HK-2 (cell line): Measurements from ENCODE around the gene TMEM60.
"Not testable (repeated sequence)": the region's sequence is repeated elsewhere in the genome, so short reads cannot be mapped to it uniquely, and the experiment has no call there.

Source experiments
- DNase-seq: peaks from one replicate; pipeline ENCODE4 v3.0.0-alpha.2; 2018; ENCODE audit not compliant: unreplicated experiment

Gene TMEM60, protein sequence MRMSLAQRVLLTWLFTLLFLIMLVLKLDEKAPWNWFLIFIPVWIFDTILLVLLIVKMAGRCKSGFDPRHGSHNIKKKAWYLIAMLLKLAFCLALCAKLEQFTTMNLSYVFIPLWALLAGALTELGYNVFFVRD

DNA sequence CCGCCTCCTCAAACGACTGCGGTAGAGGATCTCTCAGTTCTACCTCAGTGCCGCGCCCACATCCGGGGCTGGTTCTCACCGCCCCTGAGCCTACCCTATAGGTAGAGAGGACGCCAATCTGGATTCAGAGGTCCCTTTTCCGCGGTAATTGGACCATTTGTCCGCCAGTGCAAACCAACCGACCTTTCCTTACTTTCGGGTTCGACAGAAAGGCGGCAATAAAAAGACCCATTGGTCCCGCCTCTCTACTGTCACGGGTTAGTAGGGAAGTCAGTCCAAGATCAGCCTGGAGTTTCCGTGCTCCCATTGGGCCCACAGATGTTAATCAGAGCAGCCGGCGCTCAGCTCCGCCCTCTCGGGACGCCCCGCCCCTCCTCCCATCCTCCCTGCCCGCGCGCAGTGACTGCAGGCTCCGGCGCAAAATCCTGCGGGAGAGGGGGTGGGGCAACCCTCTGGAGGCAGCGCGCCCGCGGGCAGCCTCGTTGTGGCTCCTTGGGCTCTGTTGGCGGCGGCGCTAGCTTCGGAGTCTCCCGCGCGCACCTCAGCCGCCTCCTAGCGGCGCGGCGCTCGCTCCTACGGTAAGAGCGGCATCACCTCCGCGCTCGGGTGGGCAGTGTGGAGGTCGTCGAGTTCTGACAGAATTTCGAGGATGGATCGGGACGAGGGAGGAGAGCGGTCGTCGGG lies at the start of gene TMEM60, which contains the start of gene PHTF2:
TSS of gene TMEM60 (minus strand) at position 41 of the 684 bp plus-strand sequence. CDS start 4,061 bp downstream, outside the sequence.
TSS of gene PHTF2 (plus strand) at position 380 of the 684 bp plus-strand sequence.
- peak; percentile 99 for DNase-seq

DNA sequence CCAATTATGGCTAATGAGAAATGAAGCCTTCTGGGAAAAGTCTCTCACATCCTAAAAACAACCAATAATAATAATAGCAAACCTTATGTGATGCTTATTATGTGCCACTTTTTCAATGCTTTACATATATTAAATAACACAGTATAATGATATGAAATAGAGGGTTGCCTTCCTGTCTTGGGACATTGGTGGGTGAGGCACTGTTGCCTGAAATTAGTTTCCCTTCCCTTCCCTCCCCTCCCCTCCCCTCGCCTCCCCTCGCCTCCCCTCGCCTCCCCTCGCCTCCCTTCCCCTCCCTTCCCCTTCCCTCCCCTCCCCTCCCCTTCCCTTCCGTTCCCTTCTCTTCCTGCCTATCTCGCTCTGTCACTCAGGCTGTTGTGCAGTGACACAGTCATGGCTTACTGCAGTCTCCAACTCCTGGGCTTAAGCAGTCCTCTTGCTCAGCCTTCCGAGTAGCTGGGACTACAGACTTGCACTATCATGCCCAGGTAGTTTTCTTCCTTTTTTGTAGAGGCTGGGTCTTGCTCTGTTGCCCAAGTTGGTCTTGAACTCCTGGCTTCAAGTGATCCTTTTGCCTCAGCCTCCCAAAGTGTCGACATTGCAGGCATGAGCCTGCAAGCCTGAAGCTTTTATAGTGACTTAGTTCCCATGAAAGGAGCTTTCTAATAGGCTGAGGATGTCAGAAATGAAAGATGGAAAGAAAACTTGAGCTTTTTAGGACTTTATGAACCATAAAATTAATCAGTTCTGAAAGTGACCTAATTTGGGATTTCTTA lies 48.3 kb upstream of the TMEM60 start:
- DNase-seq = no peak

DNA sequence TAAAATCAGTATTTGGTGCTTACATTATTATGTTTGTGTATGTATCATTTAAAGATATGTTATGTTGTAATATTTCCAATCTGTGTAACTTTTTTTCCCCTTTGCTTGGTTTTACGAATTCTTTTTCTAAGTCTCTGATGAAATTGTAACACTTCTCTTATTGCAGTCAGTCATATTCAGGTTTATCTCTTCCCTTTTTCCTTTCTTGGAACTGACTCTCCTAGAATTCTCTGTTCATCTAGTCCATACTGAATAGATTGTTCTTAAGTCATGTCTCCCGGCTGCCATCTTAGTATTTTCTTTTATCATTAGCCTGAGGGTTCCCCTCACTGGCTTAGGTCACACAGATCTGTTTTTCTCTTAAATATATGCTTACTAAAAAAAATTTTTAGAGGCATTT lies 45.0 kb upstream of the TMEM60 start:
- DNase-seq = no peak

DNA sequence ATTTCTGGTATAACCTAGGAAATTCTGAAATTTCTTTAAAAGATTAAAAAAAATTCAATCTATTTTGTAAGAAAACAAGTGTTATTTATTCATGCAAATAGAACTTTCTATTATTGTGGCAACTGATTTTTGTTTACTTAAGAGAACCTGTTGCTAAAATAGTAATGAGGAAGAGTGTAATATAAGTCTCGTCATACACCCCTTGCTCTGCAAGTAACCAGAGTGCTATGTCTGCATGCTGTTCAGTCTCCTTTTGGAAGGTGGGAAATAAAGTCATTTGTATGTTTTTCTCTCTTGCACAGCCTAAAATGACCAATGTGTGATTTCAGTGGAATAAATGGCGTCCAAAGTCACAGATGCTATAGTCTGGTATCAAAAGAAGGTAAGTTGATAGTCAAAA lies 41.7 kb upstream of the TMEM60 start:
- no peak for DNase-seq

DNA sequence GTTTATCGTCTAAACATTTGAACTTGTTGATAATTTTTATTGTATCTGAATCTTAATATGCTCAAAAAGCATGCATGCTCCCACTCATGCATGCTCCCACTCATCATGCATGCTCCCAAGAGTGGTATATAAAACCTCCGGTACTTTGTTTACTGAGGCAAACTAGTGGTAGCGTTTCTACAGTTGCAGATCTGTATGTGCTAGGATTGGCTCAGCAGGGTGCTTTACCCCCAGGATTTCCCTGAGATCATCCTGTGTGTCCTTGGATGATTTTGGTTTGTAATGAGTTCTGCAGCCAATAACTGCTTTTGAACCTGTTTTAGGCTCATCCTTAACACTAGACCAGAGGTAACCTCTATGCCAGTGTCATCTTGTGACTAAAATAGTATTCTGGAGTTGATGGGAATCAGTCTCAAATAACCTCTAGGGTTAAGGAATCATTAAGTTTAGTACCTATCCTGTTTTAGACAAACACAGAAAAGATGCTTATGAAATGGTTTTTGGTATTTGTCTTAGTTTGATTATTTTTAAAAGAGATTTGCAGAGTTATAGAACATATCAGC lies 40.8 kb upstream of the TMEM60 start:
- DNase-seq = no peak

DNA sequence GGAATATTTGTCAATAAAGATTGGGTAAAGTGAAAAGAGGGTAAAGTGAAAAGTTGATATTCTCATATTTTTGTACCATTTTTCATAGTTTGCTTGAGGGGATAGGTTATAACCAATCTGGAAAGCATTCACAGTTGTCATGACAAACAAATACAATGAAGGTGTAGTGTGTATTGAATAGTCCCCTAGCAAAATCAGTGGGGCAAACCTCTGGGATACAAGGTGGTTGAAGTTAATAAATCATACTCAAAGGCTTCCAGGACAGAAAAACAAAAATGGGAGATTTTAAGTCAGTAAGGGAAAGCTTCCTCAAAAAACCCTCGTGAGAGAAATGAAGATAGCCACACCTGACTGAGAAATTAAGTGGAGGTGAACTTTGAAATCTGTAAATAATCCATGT lies 39.7 kb upstream of the TMEM60 start:
- DNase-seq = no peak

DNA sequence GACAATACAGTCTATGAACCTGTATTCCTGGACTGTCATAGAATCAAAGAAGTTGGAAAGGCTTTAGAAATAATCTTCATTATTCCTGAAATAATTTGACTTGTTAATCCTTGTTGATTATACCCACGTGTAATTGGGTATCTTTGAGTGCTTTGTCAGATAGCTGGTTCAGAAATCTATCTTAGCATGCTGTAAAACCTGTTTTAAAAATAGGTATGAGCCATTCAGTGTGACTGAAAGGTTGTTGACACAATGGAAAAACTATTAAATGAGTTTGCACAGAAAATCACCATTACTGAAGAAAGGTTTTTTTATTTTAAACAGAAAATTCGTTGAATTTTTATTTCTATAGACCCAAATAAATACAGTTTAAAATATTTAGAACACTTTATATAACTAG lies 39.0 kb upstream of the TMEM60 start:
- no peak for DNase-seq

DNA sequence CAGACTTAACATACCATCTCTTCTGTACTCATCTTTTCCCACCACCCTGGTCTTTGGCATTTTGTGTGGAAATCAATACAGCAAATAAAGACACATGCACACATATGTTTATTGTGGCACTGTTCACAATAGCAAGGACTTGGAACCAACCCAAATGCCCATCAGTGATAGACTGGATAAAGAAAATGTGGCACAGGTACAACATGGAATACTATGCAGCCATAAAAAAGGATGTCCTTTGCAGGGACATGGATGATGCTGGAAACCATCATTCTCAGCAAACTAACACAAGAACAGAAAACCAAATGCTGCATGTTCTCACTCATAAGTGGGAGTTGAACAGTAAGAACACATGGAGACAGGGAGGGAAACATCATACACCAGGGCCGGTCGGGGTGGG lies 38.2 kb upstream of the TMEM60 start:
- not testable (repeated sequence) for DNase-seq

DNA sequence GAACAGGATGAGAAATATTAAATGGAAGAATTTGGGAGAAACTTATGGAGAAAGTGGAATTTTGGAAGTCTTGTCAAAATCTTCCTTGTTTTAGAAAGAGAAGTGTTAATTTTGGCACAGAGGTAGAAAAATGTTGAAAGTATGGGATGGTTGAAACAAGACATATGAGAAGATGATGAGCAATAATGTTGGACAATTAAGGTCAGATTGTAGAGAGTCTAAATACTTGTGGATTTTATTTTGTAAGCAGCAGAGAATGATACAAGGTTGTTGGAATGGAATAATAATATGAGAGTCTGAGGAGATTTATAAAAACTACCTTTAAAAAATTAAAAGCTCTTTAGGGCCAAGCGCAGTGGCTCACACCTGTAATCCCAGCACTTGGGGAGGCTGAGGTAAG lies 34.9 kb upstream of the TMEM60 start:
- DNase-seq = no peak

DNA sequence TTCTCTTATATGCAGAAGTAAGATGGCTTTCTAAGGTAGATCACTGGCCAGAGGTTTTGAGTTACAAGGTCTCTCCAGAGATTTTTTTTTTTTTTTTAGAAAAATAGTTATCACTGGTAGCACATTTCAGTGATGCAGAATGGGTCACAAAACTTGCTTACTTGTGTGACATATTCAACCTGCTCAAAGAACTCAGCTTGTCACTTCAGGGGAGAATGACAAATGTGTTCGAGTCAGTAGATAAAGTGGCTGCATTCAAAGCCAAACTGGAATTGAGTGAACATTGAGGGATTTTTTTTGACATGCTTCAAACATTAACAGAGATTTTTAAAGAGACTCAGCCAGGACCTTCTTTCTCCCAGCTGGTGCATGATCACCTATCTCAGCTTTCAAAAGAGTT lies 33.7 kb upstream of the TMEM60 start:
- no peak for DNase-seq

DNA sequence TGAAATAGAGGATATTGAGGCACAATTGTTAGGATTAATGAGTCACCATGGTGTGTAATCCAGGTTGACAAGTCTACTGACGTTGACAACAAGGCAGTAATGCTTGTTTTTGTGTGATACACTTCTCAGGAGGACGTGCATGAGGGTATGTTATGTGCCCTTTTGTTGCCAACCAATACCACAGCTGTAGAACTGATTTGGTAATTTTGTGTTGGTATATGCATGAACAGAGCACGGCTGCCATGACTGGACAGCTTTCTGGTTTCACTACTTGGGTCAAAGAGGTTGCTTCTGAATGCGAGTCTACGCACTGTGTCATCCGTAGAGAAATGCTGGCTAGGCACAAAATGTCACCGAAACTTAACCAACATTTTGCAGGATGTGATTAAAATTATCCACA lies 33.2 kb upstream of the TMEM60 start:
- DNase-seq = no peak

DNA sequence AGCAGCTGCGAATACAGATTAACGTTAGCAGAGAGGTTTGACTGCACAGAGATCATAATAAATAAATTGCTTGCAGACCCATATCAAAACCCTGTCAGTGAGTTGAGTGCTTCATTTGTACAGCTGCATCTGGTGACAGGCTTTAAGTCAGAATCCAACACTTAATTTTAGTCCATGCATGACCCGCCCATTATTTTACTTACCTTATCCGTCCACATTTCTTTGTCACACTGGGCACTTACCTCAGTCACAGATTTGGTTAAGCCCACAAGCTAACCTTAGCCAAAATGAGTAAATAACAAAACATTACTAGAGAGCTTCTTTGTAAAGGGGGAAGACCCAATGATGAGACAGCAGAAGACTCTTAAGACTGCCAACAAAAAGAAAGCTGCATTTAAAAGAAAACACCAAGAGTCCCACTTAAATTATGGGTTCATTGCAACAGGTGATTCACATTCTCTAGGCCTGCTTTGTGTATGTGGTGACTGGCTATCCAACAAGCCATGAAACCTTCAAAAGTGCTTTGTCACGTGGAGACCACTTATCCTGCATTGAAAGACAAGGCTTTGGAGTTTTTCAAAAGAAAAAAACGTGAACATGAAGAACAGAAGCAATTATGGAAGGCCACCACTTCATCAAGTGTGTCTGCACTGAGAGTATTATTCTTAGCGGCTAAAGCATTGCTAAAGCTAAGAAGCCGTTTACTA lies 32.6 kb upstream of the TMEM60 start:
- no peak for DNase-seq

DNA sequence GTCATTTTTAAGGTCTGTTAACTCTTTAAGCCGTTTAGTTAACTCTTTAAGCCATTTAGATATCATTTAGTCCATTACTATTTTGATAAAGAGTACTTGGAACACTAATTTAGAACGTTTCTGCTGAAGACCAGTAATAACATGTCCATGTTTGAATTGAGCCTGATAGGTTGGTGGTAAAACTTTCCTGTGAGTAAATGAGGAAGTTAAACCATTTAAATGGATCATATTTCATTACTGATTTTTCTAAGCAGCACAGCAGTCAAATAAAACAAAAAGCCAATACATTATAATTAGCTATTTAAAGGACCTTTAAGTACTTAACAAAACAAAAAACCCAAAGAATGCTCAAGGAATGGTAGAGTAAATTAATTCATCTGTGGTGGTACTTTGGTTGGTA lies 29.8 kb upstream of the TMEM60 start:
- no peak for DNase-seq

DNA sequence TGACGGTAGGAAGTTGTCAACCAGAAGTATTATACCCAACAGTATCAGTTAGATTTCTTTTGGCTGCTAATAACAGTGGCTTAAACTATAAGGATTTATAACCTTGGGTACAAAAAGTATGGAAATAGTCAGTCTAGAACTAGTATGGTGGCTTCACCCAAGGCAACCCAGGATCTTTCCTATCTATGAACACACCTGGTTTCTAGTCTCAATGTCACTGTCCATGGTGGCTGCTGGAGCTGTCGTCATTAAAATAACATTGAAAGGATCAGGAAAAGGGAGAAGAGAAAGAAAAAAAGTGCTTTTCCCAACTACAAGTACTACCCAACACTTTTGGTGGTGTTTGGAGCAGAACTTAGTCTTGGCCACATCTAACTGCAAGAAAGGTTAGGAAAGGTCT lies 28.1 kb upstream of the TMEM60 start:
- no peak for DNase-seq

DNA sequence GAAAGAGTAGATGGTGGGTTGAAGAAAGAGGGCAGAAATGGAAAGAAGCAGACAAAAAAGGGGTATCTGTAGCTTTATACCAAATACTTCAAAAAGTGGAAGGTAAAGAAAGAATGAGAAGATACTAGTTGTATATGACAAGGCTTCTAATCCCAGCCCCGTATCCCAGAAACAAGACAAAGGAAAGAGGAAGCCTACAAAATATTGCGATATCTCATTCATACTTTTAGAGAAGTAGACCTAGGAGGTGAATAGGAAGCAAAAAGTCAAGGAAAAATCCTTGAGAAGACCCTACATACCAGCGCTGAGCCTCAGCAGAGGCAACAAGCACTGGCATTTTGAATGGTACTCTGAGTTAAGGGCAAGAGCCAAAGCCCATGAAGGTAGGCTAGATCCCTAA lies 26.9 kb upstream of the TMEM60 start:
- DNase-seq = no peak

DNA sequence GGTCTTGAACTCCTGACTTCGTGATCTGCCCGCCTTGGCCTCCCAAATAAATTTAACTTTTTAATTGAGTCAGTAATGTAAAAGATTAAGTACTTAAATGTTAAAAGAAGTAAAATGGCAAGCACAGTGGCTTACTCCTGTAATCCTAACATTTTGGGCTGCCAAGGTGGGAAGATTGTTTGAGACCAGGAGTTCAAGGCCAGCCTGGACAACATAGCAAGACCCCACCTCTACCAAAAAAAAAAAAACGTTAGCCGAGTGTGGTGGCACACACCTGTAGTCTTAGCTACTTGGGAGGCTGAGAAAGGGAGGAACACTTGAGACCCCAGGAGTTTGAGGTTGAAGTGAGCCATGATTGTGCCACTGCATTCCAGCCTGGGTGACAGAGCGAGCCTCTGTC lies 26.4 kb upstream of the TMEM60 start:
- DNase-seq = no peak

DNA sequence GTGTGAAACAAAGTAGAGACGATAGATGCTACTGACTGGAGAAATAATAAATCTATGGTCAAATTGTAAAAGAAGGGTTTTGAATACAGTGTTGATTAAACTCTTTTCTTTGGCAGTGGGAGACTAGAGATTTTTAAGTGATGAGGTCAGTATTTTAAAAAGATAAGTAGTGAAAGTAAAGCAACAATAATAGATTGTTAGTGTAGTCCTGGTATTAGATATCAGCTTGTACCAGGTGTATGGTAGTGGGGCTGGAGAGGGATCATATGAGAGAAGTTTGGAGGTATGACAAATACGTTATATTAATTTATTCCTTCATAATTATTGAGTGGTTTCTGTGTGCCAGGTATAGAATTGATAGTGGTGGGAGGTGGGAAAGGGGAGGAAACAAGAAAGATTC lies 25.6 kb upstream of the TMEM60 start:
- DNase-seq = no peak

DNA sequence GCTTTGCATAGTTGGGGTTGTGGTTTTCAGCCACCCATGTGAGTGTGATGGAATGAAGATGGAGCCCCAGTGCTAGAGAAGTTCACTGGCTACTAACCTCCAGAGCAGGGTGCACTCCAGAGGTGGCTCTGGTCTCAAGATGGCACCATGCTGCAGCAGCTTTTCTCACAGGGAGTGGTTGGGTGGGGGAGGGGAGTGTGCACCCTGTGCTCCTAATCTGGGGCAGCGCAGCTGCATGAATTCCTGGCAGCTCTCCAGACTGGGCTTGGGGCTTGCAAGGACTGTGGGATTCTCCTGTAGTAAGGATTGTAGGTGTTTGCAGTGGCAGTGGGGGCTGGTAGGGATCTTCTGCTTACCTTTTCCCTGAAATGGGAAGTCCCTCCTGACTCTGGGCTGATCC lies 24.0 kb upstream of the TMEM60 start:
- no peak for DNase-seq

DNA sequence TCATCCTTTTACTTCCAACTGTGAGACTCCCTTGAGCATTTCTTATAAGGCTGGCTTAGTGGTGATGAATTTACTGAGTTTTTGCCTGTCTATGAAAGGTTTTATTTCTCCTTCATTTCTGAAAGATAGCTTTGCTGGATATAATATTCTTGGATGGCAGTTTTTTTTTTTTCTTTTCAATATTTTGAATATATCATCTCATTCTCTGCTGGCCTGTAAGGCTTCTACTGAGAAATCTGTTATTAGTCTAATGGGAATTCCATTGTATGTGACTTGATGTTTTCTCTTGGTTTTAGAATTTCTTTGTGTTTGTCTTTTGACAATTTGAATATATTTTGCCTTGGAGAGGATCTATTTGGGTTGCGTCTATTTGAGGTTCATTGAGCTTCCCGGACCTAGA lies 22.7 kb upstream of the TMEM60 start:
- no peak for DNase-seq

DNA sequence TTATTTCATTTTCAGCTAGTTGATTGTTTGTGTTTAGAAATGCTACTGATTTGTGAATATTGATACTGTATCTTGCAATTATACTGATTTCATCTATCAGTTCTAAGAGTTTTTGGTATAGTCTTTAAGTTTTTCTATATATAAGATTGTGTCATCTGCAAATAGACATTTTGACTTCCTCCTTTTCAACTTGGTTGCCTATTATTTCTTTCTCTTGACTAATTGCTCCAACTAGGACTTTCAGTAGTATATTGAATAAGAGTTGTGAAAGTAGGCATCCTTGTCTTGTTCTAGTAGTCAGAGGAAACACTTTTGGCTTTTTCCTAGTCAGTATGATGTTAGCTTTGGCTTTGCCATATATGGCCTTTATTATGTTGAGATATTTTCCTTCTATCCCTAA lies 20.8 kb upstream of the TMEM60 start:
- DNase-seq = no peak

DNA sequence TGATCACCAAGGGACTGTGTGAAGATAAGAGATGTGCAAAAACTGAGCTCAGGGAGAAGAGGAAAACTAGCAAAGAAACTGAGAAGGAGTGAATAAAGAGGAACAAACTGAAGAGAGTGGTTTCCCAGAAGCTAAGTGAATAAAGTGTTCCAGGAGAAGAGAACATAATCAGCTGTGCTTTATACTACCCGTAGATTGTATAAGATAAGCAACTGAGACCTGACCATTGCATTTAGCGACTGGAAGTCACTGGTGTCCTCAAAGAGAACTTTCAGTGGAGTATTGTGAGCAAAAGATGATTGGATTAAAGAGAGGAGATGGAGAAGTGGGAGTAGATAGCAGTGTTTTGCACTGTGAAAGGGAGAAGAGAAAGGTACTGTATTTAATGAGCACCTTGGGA lies 14.9 kb upstream of the TMEM60 start:
- DNase-seq = no peak

DNA sequence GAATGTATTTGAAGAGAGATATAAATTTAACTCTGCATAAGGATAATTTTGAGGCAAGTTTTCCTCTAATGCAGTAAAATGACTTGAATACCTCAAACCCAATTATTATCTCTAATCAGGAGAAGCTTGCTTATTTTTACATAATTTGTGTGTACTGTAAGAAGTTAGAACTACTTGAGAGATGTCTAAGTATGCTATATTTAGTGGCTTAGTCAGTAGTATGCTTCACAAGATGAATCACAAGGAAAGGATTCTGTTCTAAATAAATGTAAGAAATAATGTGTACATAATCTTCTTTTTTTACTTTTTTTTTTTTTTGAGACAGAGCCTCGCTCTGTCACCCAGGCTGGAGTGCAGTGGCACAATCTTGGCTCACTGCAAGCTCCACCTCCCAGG lies 14.1 kb upstream of the TMEM60 start:
- no peak for DNase-seq
